ENCODE data around the gene SP140L. TPM values are rescaled to one million over a fixed set of nuclear protein-coding genes. Genes with fewer than 3 reads are reported as not detected.

The SP140L gene
- total and polyA plus RNA-seq, 2 of the 8 experiments (the other 6 are each of a cell fraction or from before 2014, with no cell fraction given) = 0.36 to 1.5 TPM

DNA sequence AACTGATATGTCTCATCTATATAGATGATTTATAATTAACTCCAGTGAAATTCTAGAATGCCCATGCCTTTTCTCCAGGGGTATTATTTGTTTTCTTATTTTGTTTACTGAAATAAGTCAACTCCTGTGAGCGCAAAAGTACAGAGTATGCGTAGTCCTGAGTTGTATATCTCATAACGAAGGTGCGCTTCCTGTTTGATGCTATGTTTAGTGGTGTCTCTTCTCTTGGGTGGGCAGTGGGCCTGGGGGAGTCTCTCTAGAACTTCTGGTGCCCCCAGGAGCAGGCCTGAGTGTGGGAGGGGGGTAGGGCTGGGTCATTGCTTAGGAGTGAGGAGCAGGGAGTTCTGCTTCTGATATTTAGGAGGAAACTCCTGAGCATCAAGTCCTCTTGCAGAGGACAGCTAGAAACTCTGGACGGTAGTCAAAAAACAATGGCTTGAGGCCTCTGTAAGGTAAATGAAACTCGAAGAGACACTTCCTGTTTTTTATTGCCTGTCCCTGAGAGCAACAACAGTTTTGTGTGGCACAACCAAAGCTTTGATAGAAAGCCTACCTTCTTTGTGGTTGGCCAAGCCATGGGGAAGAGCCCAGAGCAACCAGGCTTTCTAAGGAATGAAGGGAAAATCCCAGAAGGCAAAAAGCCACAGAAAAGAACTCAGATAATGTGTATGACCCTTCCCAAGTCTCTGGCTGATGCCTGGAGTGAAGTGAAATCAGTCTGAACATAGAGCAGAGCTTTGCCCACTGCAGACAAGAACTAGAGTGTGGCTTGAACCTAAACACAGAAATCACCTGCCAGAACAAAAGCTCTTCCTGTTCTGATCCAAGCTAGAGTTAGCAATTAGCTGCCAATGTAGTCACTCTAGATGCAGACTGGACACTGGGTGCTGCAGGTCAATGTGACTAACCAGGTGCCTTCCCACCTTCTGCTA, 8.5 kb upstream of the SP140L start:
- H3K4me2 ChIP-seq (ENCODE audit: insufficient read depth in 1 of 2, low read depth in 2 of 2, low read length in 2 of 2) = no peak overlapping the region
- H2BK20ac ChIP-seq (ENCODE audit: low read length) = no peak overlapping the region
- H3K79me1 ChIP-seq (ENCODE audit: low read depth, low read length) = no peaks in the 10 kb centered on the region
- H3K4me1 ChIP-seq (replicated peaks in 1 of 4; ENCODE audit: control insufficient read depth in 3 of 4, insufficient read depth in 4 of 4, low read length in 3 of 4) = no peaks in the 10 kb centered on the region
- no peak overlapping the region for H3K23ac ChIP-seq (ENCODE audit: insufficient read length)
- no peak overlapping the region for H3K56ac ChIP-seq (replicated peaks; ENCODE audit: insufficient read length, low read depth, low read length)
- POLR2A ChIA-PET (ENCODE audit: partially characterized antibody) = no interaction called here
- H3K4ac ChIP-seq (replicated peaks; ENCODE audit: insufficient read length, low read depth, low read length) = no peak overlapping the region
- 92% methylated on average over 6 of the region's 6 CpGs; no CpG with 5 or more reads in 1 of the 2 experiments for WGBS, 2 experiments (ENCODE audit: extremely low coverage in 1 of 2, insufficient coverage in 1 of 2, insufficient read length in 1 of 2, insufficient replicate concordance in 2 of 2, low coverage in 1 of 2, low lambda C conversion rate in 2 of 2, missing lambda C conversion rate in 1 of 2)
- TF ChIP-seq FOSL1 (IDR thresholded peaks at IDR 0.05; ENCODE audit: insufficient read depth, low read depth, low read length) (no peak), MAFK (IDR thresholded peaks at IDR 0.05; ENCODE audit: low read depth, low read length) (no peak)
- H3K23me2 ChIP-seq (ENCODE audit: low read depth, low read length) = no peaks in the 10 kb centered on the region
- no peak overlapping the region for H2BK120ac ChIP-seq (replicated peaks; ENCODE audit: low read depth, low read length)
- H2AFZ ChIP-seq (ENCODE audit: low read length) = no peak overlapping the region
- FAIRE-seq (no peak), DNase-seq (ENCODE audit: low read depth in 1 of 2, low spot score in 2 of 2) (no peak)
- H2BK5ac ChIP-seq (ENCODE audit: low read depth, low read length) = no peak overlapping the region
- no peaks in the 10 kb centered on the region for H3K79me2 ChIP-seq (ENCODE audit: control insufficient read depth in 1 of 2, insufficient read depth in 2 of 2, low read length in 2 of 2)
- H2AK5ac ChIP-seq (ENCODE audit: low read depth, low read length) = no peak overlapping the region
- CTCF ChIA-PET (ENCODE audit: partially characterized antibody) = interaction anchor here (2.1 kb wide), 1 partner anchor 9 kb away, joined by 5 read pairs; the partner anchor contains the start of gene SP140L
- H3K14ac ChIP-seq (ENCODE audit: insufficient read length) = no peak overlapping the region
- no peak overlapping the region for H3K4me3 ChIP-seq (ENCODE audit: extremely low read depth in 1 of 4, insufficient read depth in 2 of 4, low read depth in 3 of 4, low read length in 4 of 4)
- H4K5ac ChIP-seq (ENCODE audit: insufficient read length, low read depth, low read length) = no peak overlapping the region
- H2BK15ac ChIP-seq (ENCODE audit: low read length) = no peak overlapping the region
- H4K8ac ChIP-seq (ENCODE audit: extremely low read depth, insufficient read depth, low read length) = no peak overlapping the region
- no peak overlapping the region; the same call in 1 of the 2 replicates for H3K18ac ChIP-seq (ENCODE audit: extremely low read depth, low read length)
- H2BK12ac ChIP-seq (ENCODE audit: low read depth, low read length) = no peak overlapping the region
- no peaks in the 10 kb centered on the region for H4K20me1 ChIP-seq (replicated peaks in 1 of 2; ENCODE audit: control insufficient read depth in 1 of 2, insufficient read depth in 2 of 2, low read length in 2 of 2)
- no peak overlapping the region for H3K27ac ChIP-seq (ENCODE audit: low read depth, low read length)
- H3K9me3 ChIP-seq (ENCODE audit: insufficient read depth in 2 of 2, low read depth in 1 of 2, low read length in 1 of 2) = peaks cover 22 to 23% of the 10 kb centered on the region in 2 experiments
- H4K91ac ChIP-seq (replicated peaks; ENCODE audit: insufficient read length, low read length) = no peak overlapping the region
- H3K9ac ChIP-seq (replicated peaks in 1 of 4; ENCODE audit: extremely low read depth in 1 of 4, low read depth in 3 of 4, low read length in 3 of 4) = no peak overlapping the region
- no peaks in the 10 kb centered on the region for H3K36me3 ChIP-seq (ENCODE audit: control insufficient read depth in 2 of 4, insufficient read depth in 4 of 4, low read length in 3 of 4)
- H3K27me3 ChIP-seq (replicated peaks in 1 of 4; ENCODE audit: control insufficient read depth in 3 of 4, extremely low read depth in 1 of 4, insufficient read depth in 3 of 4, low read length in 3 of 4) = no peaks in the 10 kb centered on the region

All from H1 (cell line).